ENCODE measurements around the gene ASCL2. TPM values are rescaled to one million over a fixed set of nuclear protein-coding genes. Genes with fewer than 3 reads are reported as not detected.

The ASCL2 gene
- total and polyA plus RNA-seq, 2 experiments from 2014 or later: 5.6 to 7.9 TPM

GRCh38 chr11:2309251-2310072, 39.1 kb upstream of the ASCL2 start:
- no peak overlapping the region for H3K27ac ChIP-seq
- WGBS (ENCODE audit: low lambda C conversion rate, missing lambda C conversion rate): 79% methylated on average over 17 of the region's 19 CpGs

GRCh38 chr11:2308713-2309112, 38.3 kb upstream of the ASCL2 start:
- H2AFZ ChIP-seq: no peak overlapping the region
- no peaks in the 10 kb centered on the region for H3K27me3 ChIP-seq
- no peak overlapping the region for H3K4me2 ChIP-seq
- no peaks in the 10 kb centered on the region for H3K79me2 ChIP-seq
- H3K9me2 ChIP-seq (replicated peaks; ENCODE audit: insufficient read depth): no peaks in the 10 kb centered on the region
- H3K4me1 ChIP-seq (ENCODE audit: insufficient read depth): peaks cover 27% of the 10 kb centered on the region
- TF ChIP-seq CTCF (IDR thresholded peaks at IDR 0.05; ENCODE audit: poor library complexity): no peak
- no peak for TF ChIP-seq EZH2 (IDR thresholded peaks at IDR 0.05; ENCODE audit: borderline replicate concordance)
- no peak for TF ChIP-seq EZH2phosphoT487 (IDR thresholded peaks at IDR 0.05; ENCODE audit: low read depth, severe bottlenecking, unreplicated experiment)
- 71% methylated on average over 6 of the region's 7 CpGs for WGBS (ENCODE audit: low lambda C conversion rate, missing lambda C conversion rate)
- DNase-seq (ENCODE audit: low spot score): no peak
- H3K36me3 ChIP-seq (replicated peaks; ENCODE audit: insufficient read depth, low read depth): no peaks in the 10 kb centered on the region
- no peaks in the 10 kb centered on the region for H4K20me1 ChIP-seq (ENCODE audit: insufficient read depth, poor library complexity, severe bottlenecking)
- H3K4me3 ChIP-seq: no peak overlapping the region
- H3K27ac ChIP-seq: no peak overlapping the region
- H3K9me3 ChIP-seq (ENCODE audit: low read depth): no peaks in the 10 kb centered on the region

More at GRCh38 chr11:2309251-2310072, 39.1 kb upstream of the ASCL2 start:
- Histone ChIP-seq H3K79me2 (no peaks in the 10 kb centered on the region), H2AFZ (no peak overlapping the region), H3K4me3 (no peak overlapping the region), H3K9me3 (ENCODE audit: low read depth) (no peaks in the 10 kb centered on the region), H4K20me1 (ENCODE audit: insufficient read depth, poor library complexity, severe bottlenecking) (no peaks in the 10 kb centered on the region), H3K4me1 (ENCODE audit: insufficient read depth) (peaks cover 24% of the 10 kb centered on the region), H3K9me2 (replicated peaks; ENCODE audit: insufficient read depth) (no peaks in the 10 kb centered on the region), H3K36me3 (replicated peaks; ENCODE audit: insufficient read depth, low read depth) (no peaks in the 10 kb centered on the region), H3K4me2 (no peak overlapping the region), H3K27me3 (no peaks in the 10 kb centered on the region)
- no peak for TF ChIP-seq EZH2 (IDR thresholded peaks at IDR 0.05; ENCODE audit: borderline replicate concordance)
- no peak for TF ChIP-seq EZH2phosphoT487 (IDR thresholded peaks at IDR 0.05; ENCODE audit: low read depth, severe bottlenecking, unreplicated experiment)
- no peak for TF ChIP-seq CTCF (IDR thresholded peaks at IDR 0.05; ENCODE audit: poor library complexity)
- no peak for DNase-seq (ENCODE audit: low spot score)

GRCh38 chr11:2307501-2308331, 37.3 kb upstream of the ASCL2 start:
- Histone ChIP-seq H3K27ac (peak overlapping the region; percentile 87), H2AFZ (no peak overlapping the region), H3K36me3 (replicated peaks; ENCODE audit: insufficient read depth, low read depth) (no peaks in the 10 kb centered on the region), H3K79me2 (no peaks in the 10 kb centered on the region), H3K9me2 (replicated peaks; ENCODE audit: insufficient read depth) (no peaks in the 10 kb centered on the region), H3K4me1 (ENCODE audit: insufficient read depth) (peaks cover 37% of the 10 kb centered on the region), H3K4me2 (peak overlapping the region; percentile 51), H4K20me1 (ENCODE audit: insufficient read depth, poor library complexity, severe bottlenecking) (no peaks in the 10 kb centered on the region), H3K27me3 (no peaks in the 10 kb centered on the region), H3K4me3 (no peak overlapping the region), H3K9me3 (ENCODE audit: low read depth) (no peaks in the 10 kb centered on the region)
- DNase-seq (ENCODE audit: low spot score): no peak
- TF ChIP-seq EZH2phosphoT487 (IDR thresholded peaks at IDR 0.05; ENCODE audit: low read depth, severe bottlenecking, unreplicated experiment) (no peak), CTCF (IDR thresholded peaks at IDR 0.05; ENCODE audit: poor library complexity) (no peak), EZH2 (IDR thresholded peaks at IDR 0.05; ENCODE audit: borderline replicate concordance) (no peak)
- 91% methylated on average over 21 of the region's 23 CpGs for WGBS (ENCODE audit: low lambda C conversion rate, missing lambda C conversion rate)

Data from hepatocyte (in vitro differentiated cells).